Spleen (tissue), 11 donors: ENCODE measurements around the gene SLC1A5. TPM values are rescaled to one million over a fixed set of nuclear protein-coding genes. Genes with fewer than 3 reads are reported as not detected.
A peak's percentile ranks its signal among the peaks of the same experiment; 100 is the strongest.

ENCODE experiments used
- DNase-seq: peaks from one replicate; pipeline ENCODE4 v3.0.0-alpha.2; 2020
- H3K27ac ChIP-seq, 8 donors: fragments of 200-600 bp; sonication (generic) in 7 of 8; 1 replicate in 4 of 8; 2 replicates in 4 of 8; pipeline versions ENCODE4 v1.5.0 to v1.8.0; 2016 to 2021; ENCODE audit warnings: inconsistent platforms in 4 of 8, mild to moderate bottlenecking in 4 of 8, moderate library complexity in 1 of 8
- H3K27me3 ChIP-seq, 7 donors: fragments of 200-600 bp; sonication (generic) in 6 of 7; replicated peaks in 1 of 7; 1 replicate in 4 of 7; 2 replicates in 3 of 7; pipeline versions ENCODE4 v1.5.0 to v1.8.0; 2016 to 2021; ENCODE audit warnings: inconsistent platforms in 3 of 7, mild to moderate bottlenecking in 1 of 7
- H3K36me3 ChIP-seq, 6 donors: fragments of 200-600 bp; sonication (generic) in 5 of 6; 1 replicate in 4 of 6; 2 replicates in 2 of 6; pipeline versions ENCODE4 v1.5.0 to v1.8.0; 2016 to 2021; ENCODE audit warnings: inconsistent platforms in 2 of 6
- H3K4me1 ChIP-seq, 6 donors: fragments of 200-600 bp; sonication (generic) in 5 of 6; 1 replicate in 3 of 6; 2 replicates in 3 of 6; pipeline versions ENCODE4 v1.5.0 to v1.8.0; 2016 to 2021; ENCODE audit warnings: inconsistent platforms in 3 of 6
- H3K4me3 ChIP-seq, 8 donors: fragments of 200-600 bp; sonication (generic) in 7 of 8; 1 replicate in 4 of 8; 2 replicates in 4 of 8; pipeline versions ENCODE4 v1.5.0 to v1.8.0; 2016 to 2021; ENCODE audit warnings: inconsistent platforms in 4 of 8, mild to moderate bottlenecking in 4 of 8, moderate library complexity in 2 of 8
- H3K9me3 ChIP-seq, 8 donors: fragments of 200-600 bp; sonication (generic) in 7 of 8; 1 replicate in 4 of 8; 2 replicates in 4 of 8; pipeline versions ENCODE4 v1.5.0 to v1.8.0; 2016 to 2021; ENCODE audit warnings: inconsistent platforms in 4 of 8
- POLR2A ChIP-seq, 3 donors: fragments of 450-650 bp; IDR thresholded peaks; one replicate each; pipeline ENCODE4 v1.5.1; 2017; ENCODE audit warnings: antibody characterized with exemption in 3 of 3, mild to moderate bottlenecking in 1 of 3
- POLR2AphosphoS5 ChIP-seq, 3 donors: sonication (generic); formaldehyde crosslinking; IDR thresholded peaks; one replicate each; pipeline ENCODE4 v1.5.1; 2017; ENCODE audit warnings: antibody characterized with exemption in 3 of 3
- WGBS, 5 donors: extraction: QIAGEN DNeasy Blood & Tissue Kit in 3 of 5; methylation state at CpG; one replicate each; pipeline versions ENCODE4 v1.1.5 to v1.1.7; 2013 to 2018; 5-methylcytosine and 5-hydroxymethylcytosine counted together
- intact Hi-C: fragments of 100-400 bp; cut with DNase I; formaldehyde crosslinking; loops from one replicate; pipeline ENCODE4 v1.15.0; 2023; ENCODE audit warnings: low total_unique reads
- polyA plus RNA-seq, 3 donors: library from polyadenylated mRNA; stranded (reverse); fragments of 200-250 nt; gene quantifications; one replicate each; pipeline ENCODE4 v1.2.1, GENCODE V29; 2013
- total RNA-seq, 7 donors: library from RNA; depleted of rRNA in 3 of 7; stranded (reverse); fragments of >200 nt in 3 of 7; fragmentation: NEBNext Ultra II Directional in 4 of 7; extraction: Animal tissue kit (Norgen Biotek cat#: 25700) in 4 of 7; gene quantifications; one replicate each; pipeline versions ENCODE4 v1.1.0 to v1.2.1, GENCODE V29; 2016 to 2021
- TF ChIP-seq, protein P1 (sequence below), 11 experiments: fragments of 200-600 bp in 7 of 11; fragments of 450-650 bp in 4 of 11; sonication (generic) in 4 of 11; IDR thresholded peaks in 8 of 11; conservative IDR thresholded peaks in 3 of 11; 1 replicate in 7 of 11; 2 replicates in 4 of 11; pipeline versions ENCODE4 v1.4.0 to v1.8.0; 2016 to 2021; ENCODE audit warnings: antibody characterized with exemption in 11 of 11, inconsistent platforms in 4 of 11, mild to moderate bottlenecking in 1 of 11
- donor health status: healthy with polysubstance abuse.
- donor health status: DM: no; HTN: no; CAD: no; lungs with moderate emphysema.
- donor health status: DM: no; HTN: no; CAD: no.
- donor health status: Bipolar disorder and iron deficiency.
- donor health status: healthy.
- donor health status: DM: no; HTN: no; CAD: no.
- donor health status: DM: yes; HTN: yes; CAD: no.

SLC1A5 gene
- total and polyA plus RNA-seq, 10 donors: 13.2 to 62.8 (median 48.0) TPM

DNA sequence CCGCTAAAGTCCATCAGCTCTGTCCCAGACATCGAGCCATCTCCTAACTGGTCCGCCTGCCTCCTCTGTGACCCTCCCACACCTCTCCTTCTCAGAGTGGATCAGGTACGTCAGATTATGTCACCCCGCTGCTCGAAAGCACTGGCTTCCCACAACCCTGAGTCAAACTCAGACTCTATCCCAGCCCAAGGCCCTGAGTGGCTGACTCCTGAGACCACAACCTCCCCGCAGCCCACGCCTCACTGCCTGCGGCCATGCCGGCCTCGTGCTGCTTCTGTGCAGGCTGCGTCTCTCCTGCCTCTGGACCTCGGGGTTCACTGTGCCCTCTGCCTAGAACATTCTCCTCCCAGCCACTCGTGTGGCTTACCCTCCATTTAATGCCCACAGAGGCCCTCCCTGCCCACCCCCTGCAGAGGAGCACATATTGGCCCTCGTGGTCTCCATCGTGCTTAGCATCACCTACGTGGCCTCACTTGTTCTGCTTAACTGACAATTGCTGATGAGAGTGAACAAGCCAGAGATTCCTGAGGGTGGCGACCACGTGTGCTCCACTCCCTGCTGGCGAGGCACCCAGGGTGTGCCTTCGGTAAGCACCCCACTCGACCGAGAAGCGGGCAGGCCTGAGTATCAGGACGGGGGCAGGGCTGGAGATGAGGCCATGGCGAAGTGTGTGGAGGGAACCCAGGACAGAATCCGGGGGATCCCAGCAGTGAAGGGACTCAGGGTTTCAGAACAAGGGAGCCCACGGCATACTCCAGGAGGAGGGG, 56.0 kb downstream of the SLC1A5 start:
- WGBS, 5 donors: 86 to 92% (median 89%) methylated on average over 28 of the region's 28 CpGs
- Histone ChIP-seq H3K27ac (peak overlapping the region in 7 of 8 donors; percentile 73 to 93 (median 86)), H3K4me1 (peaks cover 29 to 100% (median 92%) of the 10 kb centered on the region in 6 donors), H3K27me3 (no peaks in the 10 kb centered on the region), H3K36me3 (peaks cover 0 to 100% (median 81%) of the 10 kb centered on the region in 6 donors), H3K4me3 (peak overlapping the region in 1 of 8 donors; percentile 50), H3K9me3 (no peaks in the 10 kb centered on the region)
- intact Hi-C loops: no loop called here
- peak; percentile 72 for DNase-seq
- TF ChIP-seq POLR2A (IDR thresholded peaks at IDR 0.05) (no peak), POLR2AphosphoS5 (IDR thresholded peaks at IDR 0.05) (peak in 1 of 3 donors; percentile 55)
- TF ChIP-seq, protein P1, sequence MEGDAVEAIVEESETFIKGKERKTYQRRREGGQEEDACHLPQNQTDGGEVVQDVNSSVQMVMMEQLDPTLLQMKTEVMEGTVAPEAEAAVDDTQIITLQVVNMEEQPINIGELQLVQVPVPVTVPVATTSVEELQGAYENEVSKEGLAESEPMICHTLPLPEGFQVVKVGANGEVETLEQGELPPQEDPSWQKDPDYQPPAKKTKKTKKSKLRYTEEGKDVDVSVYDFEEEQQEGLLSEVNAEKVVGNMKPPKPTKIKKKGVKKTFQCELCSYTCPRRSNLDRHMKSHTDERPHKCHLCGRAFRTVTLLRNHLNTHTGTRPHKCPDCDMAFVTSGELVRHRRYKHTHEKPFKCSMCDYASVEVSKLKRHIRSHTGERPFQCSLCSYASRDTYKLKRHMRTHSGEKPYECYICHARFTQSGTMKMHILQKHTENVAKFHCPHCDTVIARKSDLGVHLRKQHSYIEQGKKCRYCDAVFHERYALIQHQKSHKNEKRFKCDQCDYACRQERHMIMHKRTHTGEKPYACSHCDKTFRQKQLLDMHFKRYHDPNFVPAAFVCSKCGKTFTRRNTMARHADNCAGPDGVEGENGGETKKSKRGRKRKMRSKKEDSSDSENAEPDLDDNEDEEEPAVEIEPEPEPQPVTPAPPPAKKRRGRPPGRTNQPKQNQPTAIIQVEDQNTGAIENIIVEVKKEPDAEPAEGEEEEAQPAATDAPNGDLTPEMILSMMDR (IDR thresholded peaks at IDR 0.05 in 8 of 11, conservative IDR thresholded peaks at IDR 0.05 in 3 of 11): no peak

- Histone ChIP-seq H3K9me3 (no peaks in the 10 kb centered on the region), H3K36me3 (peaks cover 0 to 100% (median 81%) of the 10 kb centered on the region in 6 donors), H3K27me3 (no peaks in the 10 kb centered on the region), H3K4me3 (peak overlapping the region in 4 of 8 donors; percentile 6 to 50 (median 16)), H3K4me1 (peaks cover 37 to 100% (median 91%) of the 10 kb centered on the region in 6 donors), H3K27ac (peak overlapping the region; percentile 29 to 93 (median 74))
- intact Hi-C loops: no loop called here
- peak; percentile 82 for DNase-seq
- 40 to 47% (median 44%) methylated on average over 11 to 14 of the region's 14 CpGs for WGBS, 5 donors
- TF ChIP-seq POLR2A (IDR thresholded peaks at IDR 0.05): no peak
- TF ChIP-seq, protein P1 (IDR thresholded peaks at IDR 0.05 in 8 of 11, conservative IDR thresholded peaks at IDR 0.05 in 3 of 11): no peak
- no peak for TF ChIP-seq POLR2AphosphoS5 (IDR thresholded peaks at IDR 0.05)
Observed at GRCh38 chr19:46731584-46731983, 56.8 kb downstream of the SLC1A5 start.

GRCh38 chr19:46731007-46731501, 57.3 kb downstream of the SLC1A5 start:
- intact Hi-C loops: no loop called here
- H3K36me3 ChIP-seq: peaks cover 0 to 100% (median 81%) of the 10 kb centered on the region in 6 donors
- TF ChIP-seq POLR2A (IDR thresholded peaks at IDR 0.05): no peak
- TF ChIP-seq POLR2AphosphoS5 (IDR thresholded peaks at IDR 0.05): peak; percentile 77 to 83 (median 81)
- TF ChIP-seq, protein P1 (IDR thresholded peaks at IDR 0.05 in 8 of 11, conservative IDR thresholded peaks at IDR 0.05 in 3 of 11): peak in 1 of 11 experiments; percentile 16
- H3K4me3 ChIP-seq: peak overlapping the region in 4 of 8 donors; percentile 6 to 50 (median 16)
- 29 to 54% (median 33%) methylated on average over 14 of the region's 14 CpGs for WGBS, 5 donors
- peak overlapping the region; percentile 29 to 93 (median 74) for H3K27ac ChIP-seq
- no peaks in the 10 kb centered on the region for H3K9me3 ChIP-seq
- peaks cover 38 to 100% (median 91%) of the 10 kb centered on the region in 6 donors for H3K4me1 ChIP-seq
- peak; percentile 90 for DNase-seq
- no peaks in the 10 kb centered on the region for H3K27me3 ChIP-seq

DNA sequence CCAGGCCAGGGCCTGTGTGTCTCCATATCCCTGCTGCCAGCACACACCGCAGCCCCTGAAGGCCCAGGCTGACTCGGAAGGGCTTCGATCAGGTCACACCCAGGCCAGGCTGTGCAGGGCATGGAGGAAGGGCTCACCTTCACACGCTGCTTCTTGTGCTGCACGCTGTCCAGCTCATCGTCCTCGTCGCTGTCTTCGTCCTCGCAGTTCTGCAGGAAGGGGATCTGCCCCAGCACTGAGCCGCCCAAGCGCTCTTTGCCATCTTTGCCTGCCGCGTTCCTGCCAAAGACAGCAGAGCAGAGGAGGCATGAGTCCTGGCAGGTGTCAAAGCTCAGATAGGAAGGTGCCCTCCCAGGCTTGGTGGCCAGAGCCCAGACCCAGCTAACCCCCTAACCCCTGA, 57.8 kb downstream of the SLC1A5 start:
- intact Hi-C loops: no loop called here
- Histone ChIP-seq H3K27ac (peak overlapping the region; percentile 29 to 93 (median 74)), H3K4me1 (peaks cover 38 to 100% (median 89%) of the 10 kb centered on the region in 6 donors), H3K9me3 (no peaks in the 10 kb centered on the region), H3K27me3 (no peaks in the 10 kb centered on the region), H3K36me3 (peaks cover 0 to 100% (median 82%) of the 10 kb centered on the region in 6 donors), H3K4me3 (peak overlapping the region in 1 of 8 donors; percentile 50)
- 78 to 91% (median 90%) methylated on average over 13 to 14 of the region's 14 CpGs for WGBS, 5 donors
- TF ChIP-seq, protein P1 (IDR thresholded peaks at IDR 0.05 in 8 of 11, conservative IDR thresholded peaks at IDR 0.05 in 3 of 11): no peak
- TF ChIP-seq POLR2A (IDR thresholded peaks at IDR 0.05) (no peak), POLR2AphosphoS5 (IDR thresholded peaks at IDR 0.05) (no peak)
- DNase-seq: peak; percentile 79
